WTC11 (cell line): ENCODE results near the gene COL25A1. TPM values are rescaled to one million over a fixed set of nuclear protein-coding genes. Genes with fewer than 3 reads are reported as not detected.

Experiments
- ATAC-seq: fragments of 200-7000 bp; cut with Tn5 transposase; 2 replicates; pipeline ENCODE4 v1.10.0; 2021; ENCODE audit warnings: mild to moderate bottlenecking, moderate library complexity
- CTCF ChIA-PET: fragments of 300-600 bp; sonication (Branson Sonifier 250); formaldehyde crosslinking; loops from one replicate; lab custom pipeline; 2021; ENCODE audit warnings: antibody characterized with exemption; lab: Charles Lee
- POLR2A ChIA-PET: fragments of 350-600 bp; sonication (Branson Sonifier 250); formaldehyde crosslinking; loops from one replicate; lab custom pipeline; 2021; ENCODE audit warnings: antibody characterized with exemption; lab: Charles Lee
- DNase-seq: peaks from one replicate; pipeline ENCODE4 v3.0.0; 2021; ENCODE audit warnings: low spot score
- H3K27ac Mint-ChIP-seq: 2 replicates; pipeline ENCODE4 v1.8.0; 2021; ENCODE audit warnings: mixed read lengths
- H3K27me3 Mint-ChIP-seq: 2 replicates; pipeline ENCODE4 v1.8.0; 2021; ENCODE audit warnings: low read depth, mild to moderate bottlenecking, moderate library complexity, mixed read lengths
- H3K36me3 Mint-ChIP-seq: 2 replicates; pipeline ENCODE4 v1.8.0; 2021; ENCODE audit warnings: mixed read lengths
- H3K4me1 Mint-ChIP-seq: 2 replicates; pipeline ENCODE4 v1.8.0; 2022; ENCODE audit warnings: mixed read lengths
- H3K4me3 Mint-ChIP-seq: 2 replicates; pipeline ENCODE4 v1.8.0; 2021; ENCODE audit warnings: mild to moderate bottlenecking, moderate library complexity, mixed read lengths
- H3K9me3 Mint-ChIP-seq: 2 replicates; pipeline ENCODE4 v1.8.0; 2021; ENCODE audit warnings: mixed read lengths
- CBFB ChIP-seq: sonication (generic); formaldehyde crosslinking; IDR thresholded peaks from 2 replicates; pipeline ENCODE4 v1.8.1; 2022; ENCODE audit warnings: mild to moderate bottlenecking, low read depth, missing genetic modification reagents
- CTCF ChIP-seq: fragments of 200-600 bp; IDR thresholded peaks from 2 replicates; pipeline ENCODE4 v1.8.0; 2022; ENCODE audit warnings: antibody characterized with exemption
- ESRRA ChIP-seq: sonication (generic); formaldehyde crosslinking; IDR thresholded peaks from 2 replicates; pipeline ENCODE4 v1.8.1; 2022; ENCODE audit warnings: mild to moderate bottlenecking, missing genetic modification reagents, borderline replicate concordance
- GRHL2 ChIP-seq: fragments of 250-450 bp; sonication (Bioruptor Pico); IDR thresholded peaks from 2 replicates; pipeline ENCODE4 v1.8.0; 2022; ENCODE audit warnings: mild to moderate bottlenecking, moderate library complexity; ENCODE audit not compliant: insufficient replicate concordance, severe bottlenecking
- HMGA2 ChIP-seq: fragments of 250-450 bp; sonication (Bioruptor Pico); IDR thresholded peaks from 2 replicates; pipeline ENCODE4 v1.4.0; 2021; ENCODE audit warnings: mild to moderate bottlenecking, moderate library complexity
- JAZF1 ChIP-seq: fragments of 250-450 bp; sonication (Bioruptor Pico); IDR thresholded peaks from 2 replicates; pipeline ENCODE4 v1.9.0; 2021; ENCODE audit warnings: moderate library complexity, mild to moderate bottlenecking, inconsistent platforms
- MLX ChIP-seq: sonication (generic); formaldehyde crosslinking; IDR thresholded peaks from 2 replicates; pipeline ENCODE4 v1.8.1; 2023; ENCODE audit warnings: mild to moderate bottlenecking, missing genetic modification reagents, moderate library complexity
- NR2C2 ChIP-seq: sonication (generic); formaldehyde crosslinking; IDR thresholded peaks from 2 replicates; pipeline ENCODE4 v1.8.0; 2022; ENCODE audit warnings: mild to moderate bottlenecking, missing genetic modification reagents
- SMAD4 ChIP-seq: sonication (generic); formaldehyde crosslinking; IDR thresholded peaks from 2 replicates; pipeline ENCODE4 v1.8.0; 2022; ENCODE audit warnings: mild to moderate bottlenecking, missing genetic modification reagents
- TEAD4 ChIP-seq: sonication (generic); formaldehyde crosslinking; IDR thresholded peaks from 2 replicates; pipeline ENCODE4 v1.8.0; 2022; ENCODE audit warnings: mild to moderate bottlenecking, missing genetic modification reagents
- USF2 ChIP-seq: sonication (generic); formaldehyde crosslinking; IDR thresholded peaks from 2 replicates; pipeline ENCODE4 v1.8.1; 2023; ENCODE audit warnings: mild to moderate bottlenecking, missing genetic modification reagents, moderate library complexity
- ZBTB43 ChIP-seq: sonication (generic); formaldehyde crosslinking; IDR thresholded peaks from 2 replicates; pipeline ENCODE4 v1.8.1; 2023; ENCODE audit warnings: mild to moderate bottlenecking, missing genetic modification reagents
- ZNF281 ChIP-seq: sonication (generic); formaldehyde crosslinking; IDR thresholded peaks from 2 replicates; pipeline ENCODE4 v1.8.0; 2023; ENCODE audit warnings: mild to moderate bottlenecking, missing genetic modification reagents
- ZNF425 ChIP-seq: fragments of 250-450 bp; sonication (Bioruptor Pico); conservative IDR thresholded peaks from 2 replicates; pipeline ENCODE4 v1.9.0; 2021; ENCODE audit warnings: mild to moderate bottlenecking
- ZNF532 ChIP-seq: fragments of 250-450 bp; sonication (Bioruptor Pico); IDR thresholded peaks from 2 replicates; pipeline ENCODE4 v1.9.0; 2021; ENCODE audit warnings: mild to moderate bottlenecking, borderline replicate concordance
- total RNA-seq: library from RNA; stranded (reverse); gene quantifications from 3 replicates; pipeline ENCODE4 v1.2.3, GENCODE V29; 2021

Gene COL25A1
- total RNA-seq, 1 experiment from 2014 or later: 6.6 TPM

- ChIA-PET POLR2A (no interaction called here), CTCF (interaction anchor here (0.5 kb wide), 1 partner anchor 94 kb away, joined by 3 read pairs; no protein-coding TSS in a partner anchor)
- Mint-ChIP-seq H3K4me1 (peaks cover 41% of the 10 kb centered on the region), H3K27ac (no peak overlapping the region), H3K27me3 (no peaks in the 10 kb centered on the region)
- TF ChIP-seq TEAD4 (no peak), ESRRA (no peak), ZNF425 (CRISPR knock-in tag) (no peak), ZNF281 (CRISPR knock-in tag) (no peak), GRHL2 (CRISPR knock-in tag) (no peak), USF2 (CRISPR knock-in tag) (no peak), CTCF (no peak), ZNF532 (no peak), JAZF1 (CRISPR knock-in tag) (no peak), ZBTB43 (CRISPR knock-in tag) (no peak)
- TF ChIP-seq, all 79 proteins: peak for 0
- DNase-seq (no peak), ATAC-seq (no peak)
- Mint-ChIP-seq H3K36me3 (no peaks in the 10 kb centered on the region), H3K4me3 (no peak overlapping the region), H3K9me3 (no peaks in the 10 kb centered on the region)
Measured at GRCh38 chr4:109005523-109005922, 296.9 kb downstream of the COL25A1 start.

GRCh38 chr4:109004418-109004817 lies 298.0 kb downstream of the COL25A1 start:
- DNase-seq: no peak
- H3K9me3 Mint-ChIP-seq: no peaks in the 10 kb centered on the region
- TF ChIP-seq MLX (CRISPR knock-in tag) (no peak), HMGA2 (no peak), SMAD4 (CRISPR knock-in tag) (no peak), CBFB (no peak), NR2C2 (CRISPR knock-in tag) (no peak)
- CTCF ChIA-PET: no interaction called here
- H3K27me3 Mint-ChIP-seq: no peaks in the 10 kb centered on the region
- H3K27ac Mint-ChIP-seq: peak overlapping the region; percentile 90
- no peak overlapping the region for H3K4me3 Mint-ChIP-seq
- no peak for ATAC-seq
- H3K4me1 Mint-ChIP-seq: peaks cover 39% of the 10 kb centered on the region
- POLR2A ChIA-PET: no interaction called here
- H3K36me3 Mint-ChIP-seq: no peaks in the 10 kb centered on the region
